Renal pelvis (tissue), 12 donors: ENCODE results near the gene RPS24. TPM values are rescaled to one million over a fixed set of nuclear protein-coding genes. Genes with fewer than 3 reads are reported as not detected.
"Not testable (repeated sequence)": the region's sequence is repeated elsewhere in the genome, so short reads cannot be mapped to it uniquely, and the experiment has no call there.

Source experiments
- DNase-seq: peaks from one replicate; pipeline ENCODE4 v3.0.0-alpha.2; 2013
- long read RNA-seq, 16 experiments: transcript quantifications; one replicate each; lab custom pipeline, GENCODE V29; 2026
- polyA plus RNA-seq, 3 donors: library from polyadenylated mRNA; unstranded; fragments of 120-200 nt; gene quantifications; one replicate each; pipeline ENCODE4 v1.2.1, GENCODE V29; 2013; ENCODE audit not compliant: insufficient read length in 3 of 3

RPS24 gene
- 1,000 to 10,000 TPM; 2,667 to 3,525 (median 2,868) TPM for polyA plus RNA-seq
- long read RNA-seq, donor 1, transcript RPS24-219 (6 exons, 684 nt), result major isoform, 1,729 of 3,805 reads
- long read RNA-seq, donor 1, transcript RPS24-214 (5 exons, 634 nt), result minor isoform, 106 of 3,805 reads
- long read RNA-seq, donor 1, transcript RPS24-207 (3 exons, 1,104 nt), result minor isoform, 123 of 3,805 reads
- long read RNA-seq, donor 1, transcript RPS24-211 (1 exons, 2,146 nt), result minor isoform, 423 of 3,805 reads
- long read RNA-seq, donor 1, partial matches to known transcripts, result 515 of 3,805 reads
- long read RNA-seq, donor 1, other reads (novel, unspliced or antisense), result 813 of 3,805 reads
- long read RNA-seq, donor 2, transcript RPS24-214 (5 exons, 634 nt), result minor isoform, 170 of 3,845 reads
- long read RNA-seq, donor 2, transcript RPS24-207 (3 exons, 1,104 nt), result minor isoform, 128 of 3,845 reads
- long read RNA-seq, donor 2, transcript RPS24-219 (6 exons, 684 nt), result major isoform, 1,589 of 3,845 reads
- long read RNA-seq, donor 2, transcript RPS24-211 (1 exons, 2,146 nt), result minor isoform, 552 of 3,845 reads
- long read RNA-seq, donor 2, partial matches to known transcripts, result 451 of 3,845 reads
- long read RNA-seq, donor 2, other reads (novel, unspliced or antisense), result 831 of 3,845 reads
- long read RNA-seq, donor 3, transcript RPS24-211 (1 exons, 2,146 nt), result minor isoform, 487 of 3,448 reads
- long read RNA-seq, donor 3, transcript RPS24-219 (6 exons, 684 nt), result major isoform, 1,399 of 3,448 reads
- long read RNA-seq, donor 3, transcript RPS24-210 (4 exons, 1,008 nt), result minor isoform, 102 of 3,448 reads
- long read RNA-seq, donor 3, transcript RPS24-207 (3 exons, 1,104 nt), result minor isoform, 125 of 3,448 reads
- long read RNA-seq, donor 3, partial matches to known transcripts, result 594 of 3,448 reads
- long read RNA-seq, donor 3, other reads (novel, unspliced or antisense), result 654 of 3,448 reads
- long read RNA-seq, donor 4, transcript RPS24-219 (6 exons, 684 nt), result major isoform, 1,883 of 4,608 reads
- long read RNA-seq, donor 4, transcript RPS24-207 (3 exons, 1,104 nt), result minor isoform, 158 of 4,608 reads
- long read RNA-seq, donor 4, transcript RPS24-211 (1 exons, 2,146 nt), result minor isoform, 535 of 4,608 reads
- long read RNA-seq, donor 4, transcript RPS24-214 (5 exons, 634 nt), result minor isoform, 113 of 4,608 reads
- long read RNA-seq, donor 4, partial matches to known transcripts, result 881 of 4,608 reads
- long read RNA-seq, donor 4, other reads (novel, unspliced or antisense), result 931 of 4,608 reads
- long read RNA-seq, donor 5, transcript RPS24-211 (1 exons, 2,146 nt), result minor isoform, 222 of 1,874 reads
- long read RNA-seq, donor 5, transcript RPS24-219 (6 exons, 684 nt), result major isoform, 722 of 1,874 reads
- long read RNA-seq, donor 5, transcript RPS24-214 (5 exons, 634 nt), result minor isoform, 49 of 1,874 reads
- long read RNA-seq, donor 5, transcript RPS24-210 (4 exons, 1,008 nt), result minor isoform, 56 of 1,874 reads
- long read RNA-seq, donor 5, partial matches to known transcripts, result 462 of 1,874 reads
- long read RNA-seq, donor 5, other reads (novel, unspliced or antisense), result 317 of 1,874 reads
- long read RNA-seq, donor 6, transcript RPS24-207 (3 exons, 1,104 nt), result minor isoform, 127 of 2,508 reads
- long read RNA-seq, donor 6, transcript RPS24-214 (5 exons, 634 nt), result minor isoform, 62 of 2,508 reads
- long read RNA-seq, donor 6, transcript RPS24-211 (1 exons, 2,146 nt), result minor isoform, 533 of 2,508 reads
- long read RNA-seq, donor 6, transcript RPS24-219 (6 exons, 684 nt), result major isoform, 814 of 2,508 reads
- long read RNA-seq, donor 6, partial matches to known transcripts, result 474 of 2,508 reads
- long read RNA-seq, donor 6, other reads (novel, unspliced or antisense), result 437 of 2,508 reads
- long read RNA-seq, donor 7, transcript RPS24-207 (3 exons, 1,104 nt), result minor isoform, 103 of 3,705 reads
- long read RNA-seq, donor 7, transcript RPS24-219 (6 exons, 684 nt), result major isoform, 1,209 of 3,705 reads
- long read RNA-seq, donor 7, transcript RPS24-211 (1 exons, 2,146 nt), result minor isoform, 448 of 3,705 reads
- long read RNA-seq, donor 7, transcript RPS24-210 (4 exons, 1,008 nt), result minor isoform, 106 of 3,705 reads
- long read RNA-seq, donor 7, partial matches to known transcripts, result 1,159 of 3,705 reads
- long read RNA-seq, donor 7, other reads (novel, unspliced or antisense), result 583 of 3,705 reads
- long read RNA-seq, donor 8, transcript RPS24-219 (6 exons, 684 nt), result major isoform, 703 of 1,484 reads
- long read RNA-seq, donor 8, transcript RPS24-210 (4 exons, 1,008 nt), result minor isoform, 48 of 1,484 reads
- long read RNA-seq, donor 8, transcript RPS24-207 (3 exons, 1,104 nt), result minor isoform, 61 of 1,484 reads
- long read RNA-seq, donor 8, transcript RPS24-211 (1 exons, 2,146 nt), result minor isoform, 178 of 1,484 reads
- long read RNA-seq, donor 8, partial matches to known transcripts, result 269 of 1,484 reads
- long read RNA-seq, donor 8, other reads (novel, unspliced or antisense), result 198 of 1,484 reads
- long read RNA-seq, donor 9, transcript RPS24-219 (6 exons, 684 nt), result major isoform, 1,741 of 4,370 reads
- long read RNA-seq, donor 9, transcript RPS24-211 (1 exons, 2,146 nt), result minor isoform, 586 of 4,370 reads
- long read RNA-seq, donor 9, transcript RPS24-210 (4 exons, 1,008 nt), result minor isoform, 139 of 4,370 reads
- long read RNA-seq, donor 9, transcript RPS24-207 (3 exons, 1,104 nt), result minor isoform, 158 of 4,370 reads
- long read RNA-seq, donor 9, partial matches to known transcripts, result 838 of 4,370 reads
- long read RNA-seq, donor 9, other reads (novel, unspliced or antisense), result 816 of 4,370 reads
- long read RNA-seq, donor 10, transcript RPS24-214 (5 exons, 634 nt), result minor isoform, 97 of 2,812 reads
- long read RNA-seq, donor 10, transcript RPS24-207 (3 exons, 1,104 nt), result minor isoform, 115 of 2,812 reads
- long read RNA-seq, donor 10, transcript RPS24-219 (6 exons, 684 nt), result major isoform, 1,142 of 2,812 reads
- long read RNA-seq, donor 10, transcript RPS24-211 (1 exons, 2,146 nt), result minor isoform, 392 of 2,812 reads
- long read RNA-seq, donor 10, partial matches to known transcripts, result 503 of 2,812 reads
- long read RNA-seq, donor 10, other reads (novel, unspliced or antisense), result 492 of 2,812 reads
- long read RNA-seq, donor 11, transcript RPS24-211 (1 exons, 2,146 nt), result minor isoform, 279 of 2,028 reads
- long read RNA-seq, donor 11, transcript RPS24-210 (4 exons, 1,008 nt), result minor isoform, 53 of 2,028 reads
- long read RNA-seq, donor 11, transcript RPS24-207 (3 exons, 1,104 nt), result minor isoform, 56 of 2,028 reads
- long read RNA-seq, donor 11, transcript RPS24-219 (6 exons, 684 nt), result major isoform, 672 of 2,028 reads
- long read RNA-seq, donor 11, partial matches to known transcripts, result 579 of 2,028 reads
- long read RNA-seq, donor 11, other reads (novel, unspliced or antisense), result 343 of 2,028 reads
- long read RNA-seq, donor 12, transcript RPS24-219 (6 exons, 684 nt), result major isoform, 1,798 of 4,149 reads
- long read RNA-seq, donor 12, transcript RPS24-214 (5 exons, 634 nt), result minor isoform, 97 of 4,149 reads
- long read RNA-seq, donor 12, transcript RPS24-207 (3 exons, 1,104 nt), result minor isoform, 135 of 4,149 reads
- long read RNA-seq, donor 12, transcript RPS24-211 (1 exons, 2,146 nt), result minor isoform, 520 of 4,149 reads
- long read RNA-seq, donor 12, partial matches to known transcripts, result 1,142 of 4,149 reads
- long read RNA-seq, donor 12, other reads (novel, unspliced or antisense), result 365 of 4,149 reads
- long read RNA-seq, donor 13, transcript RPS24-210 (4 exons, 1,008 nt), result minor isoform, 90 of 2,210 reads
- long read RNA-seq, donor 13, transcript RPS24-207 (3 exons, 1,104 nt), result minor isoform, 119 of 2,210 reads
- long read RNA-seq, donor 13, transcript RPS24-211 (1 exons, 2,146 nt), result minor isoform, 217 of 2,210 reads
- long read RNA-seq, donor 13, transcript RPS24-219 (6 exons, 684 nt), result major isoform, 701 of 2,210 reads
- long read RNA-seq, donor 13, partial matches to known transcripts, result 703 of 2,210 reads
- long read RNA-seq, donor 13, other reads (novel, unspliced or antisense), result 343 of 2,210 reads
- long read RNA-seq, donor 14, result 0 reads
- long read RNA-seq, donor 15, transcript RPS24-211 (1 exons, 2,146 nt), result minor isoform, 699 of 4,310 reads
- long read RNA-seq, donor 15, transcript RPS24-219 (6 exons, 684 nt), result major isoform, 1,456 of 4,310 reads
- long read RNA-seq, donor 15, transcript RPS24-210 (4 exons, 1,008 nt), result minor isoform, 114 of 4,310 reads
- long read RNA-seq, donor 15, transcript RPS24-207 (3 exons, 1,104 nt), result minor isoform, 165 of 4,310 reads
- long read RNA-seq, donor 15, partial matches to known transcripts, result 737 of 4,310 reads
- long read RNA-seq, donor 15, other reads (novel, unspliced or antisense), result 1,039 of 4,310 reads
- long read RNA-seq, donor 16, transcript RPS24-207 (3 exons, 1,104 nt), result minor isoform, 170 of 4,221 reads
- long read RNA-seq, donor 16, transcript RPS24-210 (4 exons, 1,008 nt), result minor isoform, 136 of 4,221 reads
- long read RNA-seq, donor 16, transcript RPS24-211 (1 exons, 2,146 nt), result minor isoform, 544 of 4,221 reads
- long read RNA-seq, donor 16, transcript RPS24-219 (6 exons, 684 nt), result major isoform, 1,611 of 4,221 reads
- long read RNA-seq, donor 16, partial matches to known transcripts, result 852 of 4,221 reads
- long read RNA-seq, donor 16, other reads (novel, unspliced or antisense), result 797 of 4,221 reads

DNA sequence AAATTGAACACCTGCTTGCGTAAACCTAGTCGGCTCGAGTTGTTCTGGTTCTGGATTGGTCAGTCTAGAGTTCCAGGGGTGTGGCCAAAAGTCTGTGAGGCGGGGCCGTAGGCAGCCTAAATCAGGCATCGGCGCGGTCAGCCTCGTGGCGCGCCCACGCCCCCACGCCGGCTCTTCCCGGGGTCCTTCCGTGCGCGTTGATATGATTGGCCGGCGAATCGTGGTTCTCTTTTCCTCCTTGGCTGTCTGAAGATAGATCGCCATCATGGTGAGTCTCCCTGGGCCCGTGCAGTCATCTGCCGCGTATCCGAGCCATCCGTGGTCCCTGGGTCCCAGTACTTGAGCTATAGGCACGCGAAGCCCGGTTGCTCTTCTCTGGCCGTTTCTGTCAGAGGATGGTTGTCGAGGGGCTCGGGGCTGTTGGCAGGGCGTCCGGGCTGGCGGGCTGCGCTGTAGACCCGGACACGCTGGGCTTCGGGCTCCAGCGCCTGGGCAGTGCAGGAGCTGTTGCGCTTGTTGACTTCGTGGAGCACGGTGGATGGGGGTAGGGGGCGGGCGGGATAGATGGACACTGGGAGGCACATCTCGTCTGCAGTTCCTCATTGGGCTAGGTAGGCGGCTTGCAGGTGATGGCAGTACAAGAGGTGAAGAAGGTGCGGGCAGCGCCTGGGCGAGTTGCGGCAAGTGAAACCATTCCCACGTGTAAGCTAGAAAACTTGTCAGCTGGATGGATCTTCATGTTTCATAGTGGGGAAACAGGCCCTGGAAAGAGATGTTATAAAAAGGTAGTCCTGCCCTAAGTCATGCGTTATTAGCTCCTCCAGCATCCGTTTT lies at the start of gene RPS24:
RPS24 (plus strand) TSS at position 227 of the 834 bp plus-strand sequence; CDS start at position 266, 39 bp downstream.
- DNase-seq, result peak; percentile 97

- DNase-seq, result no peak
These were observed 48.7 kb upstream of the RPS24 start for GRCh38 chr10:77984986-77985385.

GRCh38 chr10:77987671-77988255 lies 45.9 kb upstream of the RPS24 start:
- DNase-seq, result no peak

GRCh38 chr10:77989081-77989724 lies 44.5 kb upstream of the RPS24 start:
- DNase-seq, result no peak

- no peak for DNase-seq
These were observed 40.0 kb upstream of the RPS24 start for GRCh38 chr10:77993620-77994019.

- not testable (repeated sequence) for DNase-seq
These were observed 34.9 kb upstream of the RPS24 start for GRCh38 chr10:77998780-77999179.

DNA sequence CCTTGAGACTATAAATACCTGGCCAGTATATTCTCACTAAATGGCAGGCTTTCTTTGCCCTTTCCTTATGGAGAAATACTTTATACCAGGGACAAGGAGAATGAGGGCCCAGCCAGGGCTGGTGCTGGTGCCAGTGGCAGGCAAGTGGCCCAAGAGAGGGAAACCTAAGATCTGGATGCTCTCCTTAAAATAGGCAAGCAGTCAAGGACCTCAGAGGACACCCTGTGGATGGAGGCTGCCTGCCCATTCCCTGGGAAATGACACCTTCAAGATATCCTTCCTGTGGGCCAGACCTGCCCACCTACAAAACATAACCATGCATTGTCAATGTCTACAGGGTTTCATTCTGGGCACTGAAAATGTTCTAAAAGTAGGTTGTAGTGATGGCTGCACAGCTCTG lies 33.5 kb upstream of the RPS24 start:
- DNase-seq, result no peak

- DNase-seq, result no peak
These were observed 32.6 kb upstream of the RPS24 start for GRCh38 chr10:78000956-78001472.

DNA sequence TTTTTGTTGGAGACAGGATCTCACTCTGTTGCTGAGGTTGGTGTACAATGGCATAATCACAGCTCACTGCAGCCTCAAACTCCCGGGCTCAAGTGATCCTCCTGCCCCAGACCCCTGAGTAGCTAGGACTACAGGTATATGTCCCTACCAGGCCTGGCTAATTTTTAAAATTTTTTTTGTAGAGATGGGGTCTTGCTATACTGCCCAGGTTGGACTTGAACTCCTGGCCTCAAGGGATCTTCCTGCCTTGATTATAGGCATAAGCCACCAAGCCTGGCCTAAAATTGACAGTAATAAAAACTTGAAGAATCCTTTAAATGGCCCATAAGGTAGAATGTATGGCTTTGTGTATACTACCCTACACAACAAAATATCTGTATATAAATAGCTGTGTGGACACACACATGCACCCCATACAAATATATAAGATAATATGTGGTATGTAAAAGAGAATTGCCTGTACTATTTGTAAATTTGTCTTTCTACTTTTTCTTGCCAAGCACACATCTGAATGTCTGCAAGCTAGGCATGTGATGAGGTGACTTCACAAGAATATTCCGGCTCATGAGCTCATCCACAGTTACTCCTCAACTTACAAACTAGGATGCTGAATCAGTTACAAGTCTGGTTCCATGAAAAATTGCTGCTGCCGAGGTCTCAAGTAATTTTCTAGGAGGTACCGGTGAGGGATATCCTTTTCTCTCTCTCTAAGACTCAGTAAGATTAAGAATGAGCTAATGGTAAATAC lies 30.9 kb upstream of the RPS24 start:
- no peak for DNase-seq

DNA sequence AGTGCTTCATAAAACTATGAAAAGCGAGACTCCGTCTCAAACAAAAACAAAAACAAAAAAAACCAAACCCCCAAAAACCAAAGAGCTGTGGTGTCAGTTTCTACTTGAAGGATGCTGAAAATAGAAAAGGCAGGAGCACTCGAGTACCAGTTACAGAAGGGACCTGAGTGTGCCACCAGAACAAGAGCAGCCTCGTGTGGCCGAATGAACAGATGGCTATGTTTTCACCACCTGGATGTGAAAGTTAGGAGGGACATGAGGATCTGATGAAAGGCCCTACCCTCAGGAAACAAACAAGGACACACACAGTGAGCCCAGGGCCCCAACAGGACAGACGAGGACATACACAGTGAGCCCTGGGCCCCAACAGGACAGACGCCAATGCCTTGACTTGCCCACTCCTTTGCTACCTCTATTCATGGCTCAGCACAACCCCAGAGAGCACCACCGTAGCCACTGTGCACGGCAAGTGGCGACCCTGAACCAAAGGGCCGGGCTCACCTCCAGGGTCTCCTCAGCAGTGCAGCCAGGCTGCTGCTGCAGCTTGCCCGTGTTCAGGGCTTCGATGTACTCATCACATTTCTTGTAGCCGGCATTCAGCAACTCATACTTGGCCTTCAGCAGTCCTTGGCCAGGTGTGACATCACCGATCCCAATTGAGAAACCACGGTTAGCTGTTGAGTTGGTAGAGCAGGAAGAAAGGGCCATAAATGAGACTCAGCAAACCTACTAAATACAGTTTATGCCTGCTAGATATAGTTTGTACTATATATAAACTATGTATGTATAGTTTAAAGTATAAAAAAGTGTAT lies 29.2 kb upstream of the RPS24 start:
- DNase-seq, result no peak
